ENCODE measurements around the gene PACS2. TPM values are rescaled to one million over a fixed set of nuclear protein-coding genes. Genes with fewer than 3 reads are reported as not detected.

PACS2 gene
- total RNA-seq: 69.9 and 77.6 TPM in 2 replicates

DNA sequence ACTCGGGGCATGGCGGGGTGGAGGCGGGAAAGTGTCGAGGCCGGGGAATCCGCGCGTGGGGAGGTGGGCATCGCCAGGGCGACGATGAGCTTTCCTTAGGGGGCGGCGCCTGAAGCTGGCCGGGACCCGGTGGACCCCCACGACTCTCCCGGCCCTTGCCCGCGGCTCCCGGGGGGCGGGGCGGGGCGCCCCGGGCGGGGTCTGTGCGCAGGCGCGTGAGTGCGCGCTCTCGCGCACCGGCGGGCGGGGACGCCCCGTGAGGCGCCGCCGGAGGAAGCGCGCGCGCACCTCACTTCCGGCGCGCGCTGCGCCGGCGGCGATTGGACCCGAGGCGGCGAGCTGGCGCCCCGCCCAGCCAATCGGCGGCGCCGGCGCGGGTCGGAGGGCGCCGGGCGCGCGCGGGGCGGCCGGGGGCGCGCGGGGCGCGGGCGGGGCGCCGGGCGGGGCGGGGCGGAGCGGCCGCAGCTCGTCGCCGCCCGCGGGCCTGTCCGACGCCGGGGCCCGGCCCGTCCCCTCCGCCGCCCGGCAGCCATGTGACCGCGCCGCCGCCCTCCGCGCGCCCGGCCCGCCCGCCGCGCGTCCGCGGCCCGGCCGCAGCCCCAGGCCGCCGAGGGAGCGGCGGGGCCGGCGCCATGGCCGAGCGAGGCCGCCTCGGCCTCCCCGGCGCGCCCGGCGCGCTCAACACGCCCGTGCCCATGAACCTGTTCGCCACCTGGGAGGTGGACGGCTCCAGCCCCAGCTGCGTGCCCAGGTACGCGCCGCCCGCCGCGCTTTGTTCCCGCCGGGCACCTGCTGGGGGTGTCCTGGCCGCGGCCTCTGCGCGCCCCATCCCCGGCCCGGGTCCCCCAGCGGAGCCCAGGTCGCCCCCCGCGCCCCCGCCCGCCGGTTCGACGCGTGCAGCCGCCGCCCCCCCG, at the start of gene PACS2:
Gene PACS2 (plus strand): TSS at position 462 of the 914 bp plus-strand sequence. CDS start 171 bp downstream, at position 633.

DNA sequence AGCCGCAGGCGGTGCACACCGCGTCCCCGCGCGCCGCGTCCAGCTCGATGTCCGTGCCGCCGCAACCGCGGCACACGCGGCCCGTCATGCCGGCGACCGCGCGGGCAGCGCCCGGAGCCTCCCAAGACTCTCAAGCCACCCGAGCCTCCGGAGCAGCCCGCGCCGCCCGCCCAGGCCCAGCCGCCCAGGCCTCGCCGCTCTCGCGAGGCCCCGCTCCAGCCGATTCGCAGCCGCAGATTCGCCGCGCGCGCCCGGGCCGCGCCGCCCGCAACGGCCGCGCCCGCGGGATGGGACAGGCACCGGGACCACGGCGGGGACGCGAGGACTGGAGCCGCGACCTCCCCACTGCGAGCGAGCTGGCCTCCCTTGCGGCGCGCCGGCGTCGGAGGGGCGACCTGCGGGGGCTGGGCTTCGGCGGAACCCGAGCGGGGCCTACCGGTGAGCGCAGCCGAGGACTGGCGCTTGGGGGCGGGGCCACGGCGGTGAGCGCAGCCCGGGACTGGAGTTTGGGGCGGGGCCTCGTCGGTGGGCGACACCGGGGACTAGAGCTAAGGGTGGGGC, 13.9 kb upstream of the PACS2 start, which contains the start of gene BRF1:
Gene BRF1 (minus strand): TSS at position 460 of the 561 bp plus-strand sequence. CDS start 372 bp downstream, at position 88.

DNA sequence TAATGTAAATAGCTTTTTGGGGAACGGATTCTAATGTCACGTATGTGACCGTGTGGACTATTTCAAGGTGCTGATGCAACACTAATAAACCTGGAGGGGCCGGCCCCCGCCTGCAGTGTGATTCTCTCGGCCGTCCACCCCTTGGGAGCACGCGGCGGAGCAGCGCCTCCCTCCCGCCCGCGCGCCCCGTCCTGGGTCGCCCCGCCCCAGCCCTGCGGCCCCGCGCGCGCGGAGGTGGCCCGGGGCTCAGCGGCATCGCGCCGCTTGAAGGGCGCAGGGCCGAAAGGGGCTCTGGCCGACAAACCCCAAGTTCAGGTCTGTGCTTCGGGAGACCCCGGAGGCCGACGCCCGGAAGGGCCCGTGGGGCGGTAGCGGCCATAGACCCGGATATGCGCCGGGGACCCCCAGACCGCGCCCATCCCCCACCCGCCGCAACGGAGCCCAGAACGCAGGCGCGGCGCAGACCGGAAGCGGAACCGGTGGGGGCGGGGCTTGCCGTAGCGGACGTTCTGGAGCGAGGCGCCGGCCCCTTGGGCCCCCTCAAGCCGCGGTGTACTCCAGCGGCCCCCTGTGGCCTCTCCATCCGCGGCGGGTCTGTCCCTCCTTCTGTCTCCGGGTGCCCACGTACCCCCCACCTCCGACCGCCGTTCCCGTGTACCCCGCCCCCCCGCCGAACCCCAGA, 83.6 kb downstream of the PACS2 start, which contains the start of gene TEX22:
Gene TEX22 (plus strand): TSS at position 495 of the 682 bp plus-strand sequence. CDS start 803 bp downstream, outside the sequence.

DNA sequence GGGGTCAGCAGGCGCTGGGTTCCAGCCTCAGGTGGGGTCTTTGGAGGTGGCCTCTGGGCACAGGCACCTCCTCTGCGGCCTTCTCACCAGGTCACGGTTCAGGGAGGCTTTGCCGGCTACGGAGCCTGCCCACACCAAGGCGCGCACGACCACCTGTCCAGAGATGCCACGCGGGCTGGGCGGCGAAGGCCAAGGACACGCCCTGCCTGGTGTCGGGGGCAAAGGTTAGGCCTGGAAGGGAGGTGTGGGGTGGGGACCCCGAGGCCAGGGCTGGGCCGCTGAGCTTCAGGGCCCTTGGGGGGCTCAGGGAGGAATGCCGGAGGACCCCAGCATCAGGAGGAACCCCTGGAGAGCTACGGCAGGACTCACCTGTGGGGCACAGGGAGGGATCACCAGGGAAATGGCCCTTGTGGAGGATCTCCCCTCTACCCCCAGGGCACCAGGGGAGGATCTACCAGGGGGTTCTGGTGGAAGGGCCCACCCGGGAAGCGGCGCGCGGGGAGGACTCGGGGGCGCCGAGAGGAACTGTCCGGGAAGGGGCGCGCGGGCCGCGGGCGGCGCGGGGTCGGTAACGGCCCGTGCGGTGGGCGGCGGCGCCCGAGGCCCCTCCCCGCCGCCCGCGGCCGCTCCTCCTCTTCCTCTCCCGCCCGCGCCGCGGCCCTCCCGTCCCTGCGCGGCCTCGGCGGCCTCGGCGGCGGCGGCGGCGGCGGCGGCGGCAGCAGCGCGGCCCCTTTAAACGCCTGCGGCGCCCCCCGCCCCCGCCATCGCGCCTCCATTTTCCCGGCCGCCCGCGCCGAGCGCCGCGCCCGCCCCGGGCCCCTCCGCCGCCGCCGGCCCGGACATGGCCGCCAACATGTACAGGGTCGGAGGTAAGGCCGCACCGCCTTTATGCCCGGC, 104.9 kb downstream of the PACS2 start, which contains the start of gene MTA1:
Gene MTA1 (plus strand): TSS at position 633 of the 897 bp plus-strand sequence. CDS start 209 bp downstream, at position 842.

Other genes starting within 250 kb of the PACS2 start
- 0.16 TPM in 1 of 2 replicates, not detected in the other for gene GPR132, start 249.3 kb upstream of the PACS2 start, total RNA-seq
- gene JAG2, start 146.0 kb upstream of the PACS2 start, total RNA-seq: 0.61 and 2.3 TPM in 2 replicates
- 8.5 and 8.6 TPM in 2 replicates for gene NUDT14, start 133.4 kb upstream of the PACS2 start, total RNA-seq
- gene BTBD6, start 66.2 kb upstream of the PACS2 start, total RNA-seq: 48.2 and 59.1 TPM in 2 replicates
- gene BRF1, start 13.7 kb upstream of the PACS2 start, total RNA-seq: 47.9 and 48.2 TPM in 2 replicates
- gene TEX22, start 83.8 kb downstream of the PACS2 start, total RNA-seq: 0.36 and 0.49 TPM in 2 replicates
- gene MTA1, start 105.1 kb downstream of the PACS2 start, total RNA-seq: 55.7 and 65.2 TPM in 2 replicates
- gene CRIP2, start 160.1 kb downstream of the PACS2 start, total RNA-seq: 55.2 and 76.9 TPM in 2 replicates
- gene CRIP1, start 172.1 kb downstream of the PACS2 start, total RNA-seq: 13.1 and 26.5 TPM in 2 replicates
- 2.6 and 4.0 TPM in 2 replicates for gene TEDC1, start 176.5 kb downstream of the PACS2 start, total RNA-seq
- gene TMEM121, start 211.8 kb downstream of the PACS2 start, total RNA-seq: 5.8 and 7.6 TPM in 2 replicates

All from hair follicle dermal papilla cell (primary cell).